Subcutaneous abdominal adipose tissue (tissue), 5 donors: ENCODE results near the gene PEAK3.

Experiments used
- H3K27ac ChIP-seq: one replicate; pipeline ENCODE4 v1.7.0; 2013; ENCODE audit warnings: low read depth, mild to moderate bottlenecking, inconsistent platforms, low read length, moderate library complexity
- H3K27me3 ChIP-seq, 5 donors: one replicate each; pipeline ENCODE4 v1.7.0; 2013; ENCODE audit warnings: low read length in 5 of 5, inconsistent platforms in 1 of 5; ENCODE audit not compliant: control insufficient read depth in 5 of 5, insufficient read depth in 4 of 5
- H3K36me3 ChIP-seq, 5 donors: one replicate each; pipeline ENCODE4 v1.7.0; 2013; ENCODE audit warnings: low read length in 5 of 5; ENCODE audit not compliant: control insufficient read depth in 5 of 5, insufficient read depth in 5 of 5
- H3K4me1 ChIP-seq, 5 donors: one replicate each; pipeline ENCODE4 v1.7.0; 2013; ENCODE audit warnings: low read length in 5 of 5, mild to moderate bottlenecking in 3 of 5, moderate library complexity in 1 of 5; ENCODE audit not compliant: control insufficient read depth in 5 of 5, insufficient read depth in 5 of 5
- H3K4me3 ChIP-seq, 5 donors: one replicate each; pipeline ENCODE4 v1.7.0; 2013; ENCODE audit warnings: low read length in 5 of 5, low read depth in 1 of 5
- H3K9ac ChIP-seq, 5 donors: one replicate each; pipeline ENCODE4 v1.7.0; 2013; ENCODE audit warnings: low read length in 5 of 5, mild to moderate bottlenecking in 4 of 5, moderate library complexity in 3 of 5
- H3K9me3 ChIP-seq, 5 donors: one replicate each; pipeline ENCODE4 v1.7.0; 2013; ENCODE audit warnings: low read length in 5 of 5; ENCODE audit not compliant: control insufficient read depth in 5 of 5
- donor health status: healthy.
- donor health status: healthy.
- donor health status: healthy.
- donor health status: healthy.
- donor health status: healthy.

PEAK3 gene

DNA sequence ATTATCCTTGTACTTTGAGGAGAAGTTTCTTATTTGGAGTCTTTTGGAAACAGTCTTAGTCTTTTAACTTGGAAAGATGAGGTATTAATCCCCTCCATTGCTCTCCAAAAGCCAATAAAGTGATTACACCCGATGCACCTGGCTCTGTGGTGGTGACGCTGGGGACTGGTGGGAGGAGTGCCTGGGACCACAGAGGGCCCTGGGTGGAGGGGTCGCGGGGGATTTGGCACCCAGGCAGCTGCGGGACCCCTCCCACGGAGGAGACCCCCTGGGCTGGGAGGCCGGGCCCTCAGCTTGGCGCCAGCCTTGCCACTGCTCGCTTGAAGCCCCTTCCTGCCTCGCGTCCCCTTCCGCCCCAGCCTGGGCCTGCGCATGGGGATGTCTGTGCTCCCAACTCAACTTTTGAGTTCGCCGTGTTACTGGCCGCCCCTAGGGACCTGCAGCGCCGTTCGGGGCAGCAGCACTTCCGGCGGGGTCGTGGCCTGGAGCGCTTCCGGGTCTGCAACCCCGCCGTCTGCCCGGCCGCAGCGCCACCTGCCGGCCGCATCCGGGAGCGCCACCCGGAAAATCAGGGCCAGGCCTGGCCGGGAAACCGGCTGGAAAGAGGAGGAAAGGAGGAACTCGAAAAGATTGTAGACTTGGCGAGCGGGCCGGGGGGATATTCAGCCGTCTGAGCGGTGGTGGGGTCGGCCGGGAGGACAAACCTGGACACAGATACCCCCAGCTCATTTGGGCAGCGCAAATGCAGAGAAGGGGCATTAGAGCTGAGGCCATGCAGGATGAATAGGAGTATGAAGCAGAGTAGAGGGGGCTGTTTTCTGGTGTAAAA is 8.4 kb downstream of the PEAK3 start:
- H3K9me3 ChIP-seq: no peaks in the 10 kb centered on the region
- peak overlapping the region in 3 of 5 donors; percentile 10 to 66 (median 30) for H3K9ac ChIP-seq
- H3K4me1 ChIP-seq: peaks cover 3 to 61% (median 57%) of the 10 kb centered on the region in 5 donors
- H3K4me3 ChIP-seq: peak overlapping the region; percentile 35 to 56 (median 43)
- no peaks in the 10 kb centered on the region for H3K27me3 ChIP-seq
- peak overlapping the region; percentile 95 for H3K27ac ChIP-seq
- peaks cover 0 to 31% (median 17%) of the 10 kb centered on the region in 5 donors for H3K36me3 ChIP-seq

- Histone ChIP-seq H3K4me1 (peaks cover 6 to 80% (median 77%) of the 10 kb centered on the region in 5 donors), H3K27ac (peak overlapping the region; percentile 95), H3K9me3 (no peaks in the 10 kb centered on the region), H3K36me3 (peaks cover 0 to 30% (median 15%) of the 10 kb centered on the region in 5 donors), H3K9ac (peak overlapping the region in 4 of 5 donors; percentile 76 to 94 (median 82)), H3K27me3 (no peaks in the 10 kb centered on the region), H3K4me3 (peak overlapping the region; percentile 56 to 100 (median 99))
Observed at GRCh38 chr19:2271234-2272103, 10.5 kb downstream of the PEAK3 start.

GRCh38 chr19:2270423-2271233 is 11.3 kb downstream of the PEAK3 start:
- Histone ChIP-seq H3K9ac (peak overlapping the region in 4 of 5 donors; percentile 90 to 97 (median 96)), H3K4me1 (peaks cover 8 to 79% (median 71%) of the 10 kb centered on the region in 5 donors), H3K27me3 (no peaks in the 10 kb centered on the region), H3K36me3 (peaks cover 0 to 27% (median 11%) of the 10 kb centered on the region in 5 donors), H3K9me3 (no peaks in the 10 kb centered on the region), H3K4me3 (peak overlapping the region in 4 of 5 donors; percentile 82 to 100 (median 99)), H3K27ac (peak overlapping the region; percentile 95)

DNA sequence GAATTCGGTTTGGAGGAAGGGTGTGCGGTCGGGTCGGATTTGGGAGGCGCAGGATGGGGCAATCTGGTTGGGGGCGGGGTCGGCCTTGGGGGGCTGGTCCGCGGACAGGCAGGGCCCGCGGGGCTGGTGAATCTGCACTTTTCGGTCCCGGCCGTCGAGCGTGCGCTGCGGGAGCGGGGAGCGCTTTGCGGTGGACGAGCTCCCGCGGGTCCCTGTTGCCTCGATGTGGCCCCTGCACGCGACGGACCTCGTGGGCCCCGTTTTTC is 11.9 kb downstream of the PEAK3 start:
- Histone ChIP-seq H3K36me3 (peaks cover 0 to 23% (median 11%) of the 10 kb centered on the region in 5 donors), H3K4me3 (peak overlapping the region; percentile 63 to 100 (median 99)), H3K27ac (peak overlapping the region; percentile 95), H3K4me1 (peaks cover 8 to 74% (median 66%) of the 10 kb centered on the region in 5 donors), H3K27me3 (no peaks in the 10 kb centered on the region), H3K9ac (peak overlapping the region in 4 of 5 donors; percentile 90 to 97 (median 96)), H3K9me3 (no peaks in the 10 kb centered on the region)

DNA sequence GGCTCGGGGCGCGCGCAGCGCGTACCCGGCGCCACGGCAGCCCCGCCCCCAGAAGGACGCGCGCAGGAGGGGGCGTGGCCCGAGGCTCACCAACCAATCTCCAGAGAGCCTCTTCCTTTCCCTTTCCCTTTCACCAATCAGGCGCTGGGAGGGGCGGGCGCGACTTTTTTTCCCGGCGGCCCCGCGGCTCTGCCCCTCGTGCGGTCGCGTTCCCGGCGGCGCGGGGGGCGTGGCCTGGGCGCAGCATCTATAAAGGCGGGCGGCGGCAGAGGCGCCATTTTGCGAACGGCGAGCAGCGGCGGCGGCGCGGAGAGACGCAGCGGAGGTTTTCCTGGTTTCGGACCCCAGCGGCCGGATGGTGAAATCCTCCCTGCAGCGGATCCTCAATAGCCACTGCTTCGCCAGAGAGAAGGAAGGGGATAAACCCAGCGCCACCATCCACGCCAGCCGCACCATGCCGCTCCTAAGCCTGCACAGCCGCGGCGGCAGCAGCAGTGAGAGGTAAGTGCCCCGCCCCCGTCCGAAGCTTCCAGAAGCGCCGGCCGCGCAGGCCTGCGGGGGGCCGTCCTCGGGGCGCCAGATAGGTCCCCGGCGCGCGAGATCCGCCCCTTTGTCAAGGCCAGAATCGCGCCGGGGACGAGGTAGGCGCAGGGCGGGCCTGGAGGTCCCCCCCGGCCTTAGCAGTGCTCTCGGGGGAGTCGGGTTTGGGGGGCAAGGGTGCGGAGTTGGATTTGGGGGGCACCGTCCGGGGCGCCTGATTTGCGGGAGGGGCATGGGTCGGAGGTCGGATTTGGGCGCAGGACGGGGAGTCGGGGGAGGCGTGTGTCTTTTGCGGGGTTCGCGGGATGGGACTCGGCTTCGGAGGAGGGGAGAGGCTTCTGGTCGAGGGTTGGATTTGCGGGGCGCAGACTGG is 12.5 kb downstream of the PEAK3 start:
- peaks cover 0 to 22% (median 11%) of the 10 kb centered on the region in 5 donors for H3K36me3 ChIP-seq
- no peaks in the 10 kb centered on the region for H3K27me3 ChIP-seq
- H3K9me3 ChIP-seq: no peaks in the 10 kb centered on the region
- H3K9ac ChIP-seq: peak overlapping the region in 4 of 5 donors; percentile 90 to 97 (median 96)
- H3K4me3 ChIP-seq: peak overlapping the region; percentile 63 to 100 (median 99)
- H3K27ac ChIP-seq: peak overlapping the region; percentile 95
- H3K4me1 ChIP-seq: peaks cover 8 to 70% (median 62%) of the 10 kb centered on the region in 5 donors

DNA sequence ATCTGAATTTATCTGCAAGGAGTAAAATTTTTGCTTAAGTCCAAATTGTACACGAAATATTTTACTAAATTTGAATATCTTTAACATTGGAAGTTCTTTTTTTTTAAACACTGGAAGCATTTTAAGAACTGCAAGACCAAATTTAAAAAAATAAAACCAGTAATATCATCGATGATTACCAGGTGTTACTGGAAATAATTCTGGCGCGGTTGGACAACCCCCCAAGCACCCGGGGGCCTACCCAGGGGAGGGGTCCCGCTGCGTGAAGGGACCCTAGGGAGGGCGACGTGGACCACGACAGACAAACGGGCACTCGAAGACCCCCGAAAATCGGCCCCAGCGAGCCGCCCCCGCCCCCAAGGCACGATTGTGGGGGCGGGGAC is 13.1 kb downstream of the PEAK3 start:
- peak overlapping the region in 4 of 5 donors; percentile 59 to 99 (median 84) for H3K4me3 ChIP-seq
- peaks cover 0 to 19% (median 11%) of the 10 kb centered on the region in 5 donors for H3K36me3 ChIP-seq
- no peaks in the 10 kb centered on the region for H3K9me3 ChIP-seq
- H3K27me3 ChIP-seq: no peaks in the 10 kb centered on the region
- H3K27ac ChIP-seq: no peak overlapping the region
- H3K4me1 ChIP-seq: peaks cover 8 to 64% (median 55%) of the 10 kb centered on the region in 5 donors
- peak overlapping the region in 3 of 5 donors; percentile 41 to 56 (median 55) for H3K9ac ChIP-seq

DNA sequence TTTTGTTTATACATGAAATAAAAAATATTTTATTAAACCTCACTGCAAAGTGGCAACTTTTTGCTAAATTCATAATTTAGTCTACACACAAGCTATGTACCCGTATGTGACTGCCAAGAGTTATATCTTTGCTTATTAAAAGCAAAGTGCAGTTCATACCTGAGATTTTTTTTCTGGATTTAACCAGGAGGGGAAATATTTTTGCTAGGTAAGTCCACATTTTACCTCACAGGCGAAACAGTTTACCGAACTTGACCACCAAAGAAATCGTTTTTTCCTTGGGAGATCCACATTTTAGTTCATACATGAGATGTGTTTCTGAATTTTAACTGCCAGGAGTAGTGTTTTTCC is 13.5 kb downstream of the PEAK3 start:
- Histone ChIP-seq H3K27me3 (no peaks in the 10 kb centered on the region), H3K4me3 (peak overlapping the region in 4 of 5 donors; percentile 59 to 99 (median 84)), H3K27ac (no peak overlapping the region), H3K36me3 (peaks cover 0 to 19% (median 11%) of the 10 kb centered on the region in 5 donors), H3K4me1 (peaks cover 8 to 60% (median 52%) of the 10 kb centered on the region in 5 donors), H3K9me3 (no peaks in the 10 kb centered on the region), H3K9ac (peak overlapping the region in 2 of 5 donors; percentile 55 to 56)

GRCh38 chr19:2266183-2266993 is 15.6 kb downstream of the PEAK3 start:
- no peaks in the 10 kb centered on the region for H3K27me3 ChIP-seq
- H3K36me3 ChIP-seq: peaks cover 0 to 3% (median under 1%) of the 10 kb centered on the region in 5 donors
- peaks cover 5 to 39% (median 32%) of the 10 kb centered on the region in 5 donors for H3K4me1 ChIP-seq
- H3K9me3 ChIP-seq: no peaks in the 10 kb centered on the region
- H3K9ac ChIP-seq: peak overlapping the region in 2 of 5 donors; percentile 23 to 41
- peak overlapping the region in 2 of 5 donors; percentile 22 to 32 for H3K4me3 ChIP-seq
- H3K27ac ChIP-seq: peak overlapping the region; percentile 46
